ENCODE measurements around the gene NOTCH2NLA.
"Not testable (repeated sequence)": the region's sequence is repeated elsewhere in the genome, so short reads cannot be mapped to it uniquely, and the experiment has no call there.

DNA sequence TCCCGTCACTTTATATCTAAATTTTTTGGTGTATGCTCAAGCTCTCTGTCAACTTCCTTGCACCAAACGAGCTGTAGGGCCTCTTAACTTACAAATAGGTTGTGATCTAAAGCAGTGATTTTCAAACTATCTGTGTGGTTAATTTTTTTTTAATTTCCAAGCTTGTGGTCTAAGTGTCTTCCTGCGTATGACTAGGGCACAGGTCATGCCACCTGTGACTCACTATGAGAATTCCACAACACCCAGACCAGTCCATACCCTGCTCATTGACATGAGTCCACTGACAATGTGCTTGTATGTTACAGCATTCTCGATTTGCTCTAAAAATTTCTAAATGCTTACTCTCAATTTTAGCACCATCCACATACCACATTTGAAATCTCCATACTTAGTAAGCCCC is 19.8 kb upstream of the NOTCH2NLA start:
- TF ChIP-seq, protein P1, sequence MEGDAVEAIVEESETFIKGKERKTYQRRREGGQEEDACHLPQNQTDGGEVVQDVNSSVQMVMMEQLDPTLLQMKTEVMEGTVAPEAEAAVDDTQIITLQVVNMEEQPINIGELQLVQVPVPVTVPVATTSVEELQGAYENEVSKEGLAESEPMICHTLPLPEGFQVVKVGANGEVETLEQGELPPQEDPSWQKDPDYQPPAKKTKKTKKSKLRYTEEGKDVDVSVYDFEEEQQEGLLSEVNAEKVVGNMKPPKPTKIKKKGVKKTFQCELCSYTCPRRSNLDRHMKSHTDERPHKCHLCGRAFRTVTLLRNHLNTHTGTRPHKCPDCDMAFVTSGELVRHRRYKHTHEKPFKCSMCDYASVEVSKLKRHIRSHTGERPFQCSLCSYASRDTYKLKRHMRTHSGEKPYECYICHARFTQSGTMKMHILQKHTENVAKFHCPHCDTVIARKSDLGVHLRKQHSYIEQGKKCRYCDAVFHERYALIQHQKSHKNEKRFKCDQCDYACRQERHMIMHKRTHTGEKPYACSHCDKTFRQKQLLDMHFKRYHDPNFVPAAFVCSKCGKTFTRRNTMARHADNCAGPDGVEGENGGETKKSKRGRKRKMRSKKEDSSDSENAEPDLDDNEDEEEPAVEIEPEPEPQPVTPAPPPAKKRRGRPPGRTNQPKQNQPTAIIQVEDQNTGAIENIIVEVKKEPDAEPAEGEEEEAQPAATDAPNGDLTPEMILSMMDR (tag by site-specific recombination; IDR thresholded peaks at IDR 0.05) = not testable (repeated sequence)
- not testable (repeated sequence) for TF ChIP-seq SCRT2 (tag by site-specific recombination; IDR thresholded peaks at IDR 0.05); ZNF404 (tag by site-specific recombination; IDR thresholded peaks at IDR 0.05); ZNF549 (tag by site-specific recombination; IDR thresholded peaks at IDR 0.05); ZNF214 (tag by site-specific recombination; IDR thresholded peaks at IDR 0.05; ENCODE audit: borderline replicate concordance); ZBTB8A (tag by site-specific recombination; IDR thresholded peaks at IDR 0.05); GLIS2 (tag by site-specific recombination; IDR thresholded peaks at IDR 0.05); ZNF664 (tag by site-specific recombination; IDR thresholded peaks at IDR 0.05); ZNF561 (tag by site-specific recombination; IDR thresholded peaks at IDR 0.05; ENCODE audit: borderline replicate concordance)
- TF ChIP-seq, protein P2, sequence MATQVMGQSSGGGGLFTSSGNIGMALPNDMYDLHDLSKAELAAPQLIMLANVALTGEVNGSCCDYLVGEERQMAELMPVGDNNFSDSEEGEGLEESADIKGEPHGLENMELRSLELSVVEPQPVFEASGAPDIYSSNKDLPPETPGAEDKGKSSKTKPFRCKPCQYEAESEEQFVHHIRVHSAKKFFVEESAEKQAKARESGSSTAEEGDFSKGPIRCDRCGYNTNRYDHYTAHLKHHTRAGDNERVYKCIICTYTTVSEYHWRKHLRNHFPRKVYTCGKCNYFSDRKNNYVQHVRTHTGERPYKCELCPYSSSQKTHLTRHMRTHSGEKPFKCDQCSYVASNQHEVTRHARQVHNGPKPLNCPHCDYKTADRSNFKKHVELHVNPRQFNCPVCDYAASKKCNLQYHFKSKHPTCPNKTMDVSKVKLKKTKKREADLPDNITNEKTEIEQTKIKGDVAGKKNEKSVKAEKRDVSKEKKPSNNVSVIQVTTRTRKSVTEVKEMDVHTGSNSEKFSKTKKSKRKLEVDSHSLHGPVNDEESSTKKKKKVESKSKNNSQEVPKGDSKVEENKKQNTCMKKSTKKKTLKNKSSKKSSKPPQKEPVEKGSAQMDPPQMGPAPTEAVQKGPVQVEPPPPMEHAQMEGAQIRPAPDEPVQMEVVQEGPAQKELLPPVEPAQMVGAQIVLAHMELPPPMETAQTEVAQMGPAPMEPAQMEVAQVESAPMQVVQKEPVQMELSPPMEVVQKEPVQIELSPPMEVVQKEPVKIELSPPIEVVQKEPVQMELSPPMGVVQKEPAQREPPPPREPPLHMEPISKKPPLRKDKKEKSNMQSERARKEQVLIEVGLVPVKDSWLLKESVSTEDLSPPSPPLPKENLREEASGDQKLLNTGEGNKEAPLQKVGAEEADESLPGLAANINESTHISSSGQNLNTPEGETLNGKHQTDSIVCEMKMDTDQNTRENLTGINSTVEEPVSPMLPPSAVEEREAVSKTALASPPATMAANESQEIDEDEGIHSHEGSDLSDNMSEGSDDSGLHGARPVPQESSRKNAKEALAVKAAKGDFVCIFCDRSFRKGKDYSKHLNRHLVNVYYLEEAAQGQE (tag by site-specific recombination; IDR thresholded peaks at IDR 0.05) = not testable (repeated sequence)
- TF ChIP-seq, protein P3, sequence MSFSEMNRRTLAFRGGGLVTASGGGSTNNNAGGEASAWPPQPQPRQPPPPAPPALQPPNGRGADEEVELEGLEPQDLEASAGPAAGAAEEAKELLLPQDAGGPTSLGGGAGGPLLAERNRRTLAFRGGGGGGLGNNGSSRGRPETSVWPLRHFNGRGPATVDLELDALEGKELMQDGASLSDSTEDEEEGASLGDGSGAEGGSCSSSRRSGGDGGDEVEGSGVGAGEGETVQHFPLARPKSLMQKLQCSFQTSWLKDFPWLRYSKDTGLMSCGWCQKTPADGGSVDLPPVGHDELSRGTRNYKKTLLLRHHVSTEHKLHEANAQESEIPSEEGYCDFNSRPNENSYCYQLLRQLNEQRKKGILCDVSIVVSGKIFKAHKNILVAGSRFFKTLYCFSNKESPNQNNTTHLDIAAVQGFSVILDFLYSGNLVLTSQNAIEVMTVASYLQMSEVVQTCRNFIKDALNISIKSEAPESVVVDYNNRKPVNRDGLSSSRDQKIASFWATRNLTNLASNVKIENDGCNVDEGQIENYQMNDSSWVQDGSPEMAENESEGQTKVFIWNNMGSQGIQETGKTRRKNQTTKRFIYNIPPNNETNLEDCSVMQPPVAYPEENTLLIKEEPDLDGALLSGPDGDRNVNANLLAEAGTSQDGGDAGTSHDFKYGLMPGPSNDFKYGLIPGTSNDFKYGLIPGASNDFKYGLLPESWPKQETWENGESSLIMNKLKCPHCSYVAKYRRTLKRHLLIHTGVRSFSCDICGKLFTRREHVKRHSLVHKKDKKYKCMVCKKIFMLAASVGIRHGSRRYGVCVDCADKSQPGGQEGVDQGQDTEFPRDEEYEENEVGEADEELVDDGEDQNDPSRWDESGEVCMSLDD (tag by site-specific recombination; IDR thresholded peaks at IDR 0.05) = not testable (repeated sequence)
- TF ChIP-seq, protein P4, sequence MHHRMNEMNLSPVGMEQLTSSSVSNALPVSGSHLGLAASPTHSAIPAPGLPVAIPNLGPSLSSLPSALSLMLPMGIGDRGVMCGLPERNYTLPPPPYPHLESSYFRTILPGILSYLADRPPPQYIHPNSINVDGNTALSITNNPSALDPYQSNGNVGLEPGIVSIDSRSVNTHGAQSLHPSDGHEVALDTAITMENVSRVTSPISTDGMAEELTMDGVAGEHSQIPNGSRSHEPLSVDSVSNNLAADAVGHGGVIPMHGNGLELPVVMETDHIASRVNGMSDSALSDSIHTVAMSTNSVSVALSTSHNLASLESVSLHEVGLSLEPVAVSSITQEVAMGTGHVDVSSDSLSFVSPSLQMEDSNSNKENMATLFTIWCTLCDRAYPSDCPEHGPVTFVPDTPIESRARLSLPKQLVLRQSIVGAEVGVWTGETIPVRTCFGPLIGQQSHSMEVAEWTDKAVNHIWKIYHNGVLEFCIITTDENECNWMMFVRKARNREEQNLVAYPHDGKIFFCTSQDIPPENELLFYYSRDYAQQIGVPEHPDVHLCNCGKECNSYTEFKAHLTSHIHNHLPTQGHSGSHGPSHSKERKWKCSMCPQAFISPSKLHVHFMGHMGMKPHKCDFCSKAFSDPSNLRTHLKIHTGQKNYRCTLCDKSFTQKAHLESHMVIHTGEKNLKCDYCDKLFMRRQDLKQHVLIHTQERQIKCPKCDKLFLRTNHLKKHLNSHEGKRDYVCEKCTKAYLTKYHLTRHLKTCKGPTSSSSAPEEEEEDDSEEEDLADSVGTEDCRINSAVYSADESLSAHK (tag by site-specific recombination; IDR thresholded peaks at IDR 0.05) = not testable (repeated sequence)
- TF ChIP-seq, protein P5, sequence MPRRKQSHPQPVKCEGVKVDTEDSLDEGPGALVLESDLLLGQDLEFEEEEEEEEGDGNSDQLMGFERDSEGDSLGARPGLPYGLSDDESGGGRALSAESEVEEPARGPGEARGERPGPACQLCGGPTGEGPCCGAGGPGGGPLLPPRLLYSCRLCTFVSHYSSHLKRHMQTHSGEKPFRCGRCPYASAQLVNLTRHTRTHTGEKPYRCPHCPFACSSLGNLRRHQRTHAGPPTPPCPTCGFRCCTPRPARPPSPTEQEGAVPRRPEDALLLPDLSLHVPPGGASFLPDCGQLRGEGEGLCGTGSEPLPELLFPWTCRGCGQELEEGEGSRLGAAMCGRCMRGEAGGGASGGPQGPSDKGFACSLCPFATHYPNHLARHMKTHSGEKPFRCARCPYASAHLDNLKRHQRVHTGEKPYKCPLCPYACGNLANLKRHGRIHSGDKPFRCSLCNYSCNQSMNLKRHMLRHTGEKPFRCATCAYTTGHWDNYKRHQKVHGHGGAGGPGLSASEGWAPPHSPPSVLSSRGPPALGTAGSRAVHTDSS (tag by site-specific recombination; IDR thresholded peaks at IDR 0.05) = not testable (repeated sequence)

All from HEK293 (cell line).